ENCODE results near the gene SPPL2B.

The SPPL2B gene

DNA sequence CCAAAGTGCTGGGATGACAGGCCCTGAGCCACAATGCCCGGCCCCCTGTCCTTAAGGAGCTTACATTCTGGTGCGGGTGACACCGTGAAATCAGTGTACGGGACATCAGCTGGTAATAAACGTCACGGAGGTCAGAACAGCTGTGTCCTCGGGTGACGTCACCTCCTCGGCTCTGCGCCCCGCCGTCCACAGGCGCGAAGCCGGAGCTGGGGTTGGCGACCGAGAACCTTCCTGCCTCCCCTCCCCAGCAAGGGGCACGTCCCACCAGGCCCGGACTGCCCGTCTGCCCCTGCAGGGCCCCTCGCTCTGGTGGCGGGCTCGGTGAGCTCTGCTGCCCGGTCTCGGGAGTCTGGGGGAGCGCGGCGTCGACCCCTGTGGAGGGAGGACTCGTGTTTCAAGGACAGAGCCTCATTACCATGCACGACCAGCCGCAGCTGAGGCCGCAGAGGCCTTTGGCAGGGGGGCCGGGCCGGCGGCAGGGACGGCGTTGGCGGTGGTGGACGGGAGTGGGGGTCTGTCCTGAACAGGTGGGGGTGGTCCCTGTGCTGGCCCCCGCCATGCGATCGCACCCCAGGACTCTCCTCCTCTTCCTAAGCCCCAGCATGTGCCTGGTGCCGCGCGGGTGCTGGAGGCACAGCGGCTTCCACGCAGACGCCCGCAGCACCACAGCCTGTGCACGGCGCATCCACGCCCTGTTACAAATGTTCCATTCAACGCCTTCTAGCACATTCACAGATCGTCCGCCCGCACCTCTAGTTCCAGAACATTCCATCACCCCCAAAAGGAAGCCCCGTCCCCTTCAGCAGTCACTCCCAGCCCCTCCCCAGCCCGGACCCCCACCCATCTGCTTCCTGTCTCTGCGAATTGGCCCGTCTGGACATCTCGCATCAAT is 25.9 kb upstream of the SPPL2B start:
- DNase-seq (ENCODE audit: low read depth in 2 of 2) = no peak

DNA sequence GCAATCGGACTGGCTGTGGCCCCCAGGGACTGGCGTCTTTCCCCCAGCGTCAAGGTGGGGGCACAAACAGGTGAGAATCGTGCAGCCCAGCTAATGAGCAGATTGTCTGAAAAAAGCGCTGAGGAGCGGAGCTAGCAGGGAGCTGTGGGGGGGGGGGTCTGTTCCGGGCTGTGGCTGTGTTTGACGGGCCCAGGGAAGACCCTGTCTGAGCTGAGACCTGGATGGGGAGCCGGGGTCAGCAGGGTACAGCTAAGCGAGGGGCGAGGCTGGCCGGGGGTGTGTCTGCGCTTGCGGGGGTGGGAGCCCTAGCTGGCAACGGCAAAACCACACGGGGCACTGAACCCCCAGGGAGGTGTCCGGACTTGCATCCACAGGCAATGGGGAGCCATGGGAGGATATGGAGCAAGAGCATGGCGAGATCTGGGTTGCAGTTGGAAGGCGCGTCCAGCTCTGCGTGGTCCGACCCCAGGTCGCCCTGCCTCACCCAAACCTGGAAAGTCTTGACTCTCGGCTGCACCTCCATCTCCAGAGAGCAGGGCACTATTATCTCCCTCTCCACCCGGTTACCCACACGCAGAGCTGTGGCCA is 25.2 kb upstream of the SPPL2B start:
- no peak for DNase-seq (ENCODE audit: low read depth in 2 of 2)

DNA sequence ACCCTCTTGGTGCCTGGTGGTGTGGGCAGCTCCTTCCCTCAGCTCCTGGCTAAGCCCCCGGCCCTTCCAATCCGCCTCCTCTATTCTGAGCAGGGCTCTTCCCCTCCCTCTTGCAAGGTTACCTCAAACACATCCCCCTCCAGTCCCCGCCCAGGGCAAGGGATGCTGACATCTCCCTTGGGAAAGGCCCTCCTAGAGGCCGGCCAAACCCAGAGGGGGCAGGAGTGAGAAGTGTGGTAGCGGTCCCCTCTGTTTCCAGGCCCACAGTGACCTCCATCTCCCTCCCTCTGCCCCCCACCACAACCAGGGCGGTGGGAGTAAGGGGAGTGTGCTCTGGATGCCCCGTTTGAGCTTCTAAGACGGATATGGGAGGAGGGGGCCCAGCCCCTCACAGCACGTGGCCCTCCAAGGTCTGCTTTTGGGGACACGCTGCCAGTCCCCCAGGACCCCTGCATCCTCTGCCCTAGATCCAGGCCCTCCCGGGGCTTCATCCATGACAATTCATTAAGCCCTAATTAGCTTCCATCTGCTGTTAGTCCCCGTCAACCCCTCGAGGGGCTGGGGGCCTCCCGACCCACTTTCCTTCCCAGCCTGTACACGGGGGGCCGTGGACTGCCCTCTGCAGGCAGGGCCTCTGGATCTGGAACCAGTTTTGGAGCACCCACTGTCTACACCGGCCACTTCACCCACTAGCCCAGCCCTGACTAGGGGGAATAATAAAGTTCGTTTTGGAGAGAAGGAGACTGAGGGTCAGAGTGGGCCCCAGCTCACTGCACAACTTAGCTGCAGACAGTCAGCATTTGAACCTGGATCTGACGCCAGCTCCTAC is 22.8 kb upstream of the SPPL2B start:
- no peak for DNase-seq (ENCODE audit: low read depth in 2 of 2)

DNA sequence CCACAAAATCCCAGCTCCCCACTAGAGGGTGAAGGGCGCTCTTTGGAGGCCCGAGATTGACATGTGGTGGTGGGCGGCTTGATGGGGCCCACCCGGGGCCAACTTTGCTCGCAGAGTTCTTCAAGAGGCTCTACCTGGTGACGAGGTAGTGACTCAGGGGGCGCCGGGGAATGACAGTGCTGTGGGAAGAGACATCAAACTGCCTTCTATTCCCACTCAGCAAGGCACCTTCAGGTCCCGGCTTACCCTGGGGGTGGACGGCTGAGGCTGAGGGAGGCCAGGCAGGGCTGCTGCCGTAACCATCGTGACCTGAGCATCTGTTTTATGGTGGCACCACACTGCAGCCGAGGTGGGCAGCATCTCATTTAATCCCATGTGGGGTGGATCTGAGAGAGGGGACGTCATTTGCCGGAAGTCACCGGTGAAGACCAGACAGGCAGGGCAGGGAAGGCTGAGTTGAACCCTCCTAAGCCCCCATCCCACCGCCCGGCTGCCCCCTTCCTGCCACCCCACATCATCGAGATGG is 22.1 kb upstream of the SPPL2B start:
- DNase-seq (ENCODE audit: low read depth in 2 of 2) = no peak

DNA sequence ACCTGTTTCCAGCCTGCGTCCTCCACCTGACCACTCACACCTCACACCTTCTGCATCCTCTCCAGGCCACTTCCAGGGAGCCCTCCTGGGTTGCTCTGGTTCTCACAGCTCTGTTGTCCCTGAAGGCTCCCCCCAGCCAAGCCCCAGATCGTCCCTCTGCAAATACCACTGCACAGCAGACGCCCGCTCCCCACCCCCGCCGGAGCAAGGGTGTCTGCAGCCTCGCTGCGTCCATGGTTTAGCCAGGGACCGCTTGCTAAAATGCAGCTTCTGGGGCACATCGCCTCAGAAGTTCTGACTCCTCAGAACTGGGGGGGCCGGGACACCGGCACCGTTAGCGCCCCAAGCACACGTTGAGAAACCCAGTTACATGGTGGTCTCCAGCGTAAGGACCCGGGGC is 21.5 kb upstream of the SPPL2B start:
- DNase-seq (ENCODE audit: low read depth in 2 of 2) = no peak

DNA sequence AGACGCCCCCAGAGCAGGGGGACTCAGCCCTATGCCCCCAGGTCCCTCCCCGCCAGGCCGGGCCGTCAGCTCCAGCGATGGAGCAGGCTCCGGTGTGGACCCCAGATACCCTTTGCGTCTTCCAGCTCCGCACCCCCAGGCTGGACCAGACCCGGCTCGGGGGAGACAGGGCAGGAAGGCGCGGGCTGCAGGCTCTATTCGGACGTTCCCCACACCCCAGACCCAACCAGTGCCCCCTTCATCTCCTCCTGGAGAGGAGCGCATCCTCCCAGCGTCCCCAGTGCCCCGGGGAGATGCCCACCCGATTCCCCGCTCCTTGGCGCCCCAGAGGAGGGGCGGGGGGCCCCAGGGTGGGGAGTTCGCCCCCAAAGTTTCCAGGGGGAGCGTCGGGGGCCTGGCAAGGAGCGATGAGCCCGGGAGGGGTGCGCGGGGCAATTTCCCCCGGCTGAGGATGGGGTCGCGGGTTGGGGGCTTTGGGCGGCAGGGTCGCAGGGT is 20.9 kb upstream of the SPPL2B start:
- no peak for DNase-seq (ENCODE audit: low read depth in 2 of 2)

DNA sequence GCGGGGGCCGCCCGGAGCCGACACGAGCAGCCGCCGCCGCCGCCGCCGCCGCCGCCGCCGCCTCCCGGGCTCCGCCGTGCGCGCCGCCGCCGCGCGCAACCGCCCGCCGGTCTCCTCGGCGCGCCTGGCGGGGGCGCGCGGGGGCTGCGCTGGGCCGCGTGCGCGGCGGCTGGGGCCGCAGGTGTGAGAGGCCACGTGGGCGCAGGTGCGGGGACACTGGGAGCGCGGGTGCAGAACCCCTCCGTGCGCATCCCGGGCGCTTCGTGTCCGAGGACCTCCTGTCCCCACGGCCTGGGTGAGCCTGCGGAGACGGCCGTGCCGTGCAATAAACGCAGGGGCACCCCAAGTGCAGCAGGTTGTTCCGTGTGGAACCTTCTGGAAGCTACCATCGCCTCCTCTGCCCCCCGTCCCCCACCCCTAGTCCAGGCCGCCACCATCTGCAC is 20.3 kb upstream of the SPPL2B start, which contains the start of gene LINGO3:
Gene LINGO3, minus strand, starts transcription at position 41 of the 443 bp plus-strand sequence. CDS start 16,378 bp downstream, outside the sequence.
- DNase-seq (ENCODE audit: low read depth in 2 of 2) = no peak

DNA sequence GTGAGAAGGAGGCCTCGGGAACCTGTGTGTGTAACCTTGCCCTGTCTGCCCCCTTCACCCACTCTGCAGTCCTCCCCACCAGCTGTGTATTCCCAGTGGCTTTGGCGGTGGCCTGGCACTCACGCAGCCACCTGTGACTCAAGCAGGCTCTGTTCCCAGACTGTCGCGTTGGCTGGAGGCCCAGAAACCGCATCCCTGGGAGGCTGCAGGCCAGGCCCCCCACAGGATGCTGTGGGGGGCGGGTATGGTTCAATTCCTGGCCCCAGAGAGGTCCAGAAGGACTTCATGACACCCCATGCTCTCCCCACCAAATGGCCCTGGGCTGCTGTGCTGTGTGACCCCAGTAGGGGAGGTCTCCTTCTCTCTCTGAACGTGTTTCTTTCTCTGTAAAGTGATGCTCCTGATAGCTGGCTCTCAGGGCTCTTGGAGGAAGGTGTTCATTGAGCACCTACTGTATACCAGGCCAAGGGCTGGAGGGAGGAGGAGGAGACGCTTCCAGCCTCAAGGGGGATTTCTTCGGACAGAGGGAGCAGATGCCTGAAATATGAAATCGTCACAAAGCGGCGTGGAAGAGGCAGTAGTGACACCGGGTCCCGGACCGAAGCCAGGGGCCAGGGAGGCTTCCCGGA is 18.6 kb upstream of the SPPL2B start:
- DNase-seq (ENCODE audit: low read depth in 2 of 2) = no peak

DNA sequence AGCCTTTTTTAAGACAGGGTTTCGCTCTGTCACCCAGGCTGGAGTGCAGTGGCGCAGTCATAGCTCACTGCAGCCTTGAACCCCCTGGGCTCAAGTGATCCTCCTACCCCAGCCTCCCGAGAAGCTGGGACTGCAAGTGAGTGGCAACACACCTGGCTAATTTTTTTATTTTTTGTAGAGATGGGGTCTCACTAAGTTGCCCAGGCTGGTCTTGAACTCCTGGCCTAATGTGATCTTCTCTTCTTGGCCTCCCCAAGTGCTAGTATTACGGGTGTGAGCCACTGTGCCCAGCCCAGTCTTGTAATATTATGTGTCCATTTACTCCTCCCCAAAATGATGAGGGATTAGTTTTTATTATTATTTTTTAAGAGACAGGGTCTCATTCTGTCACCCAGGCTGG is 17.4 kb upstream of the SPPL2B start:
- no peak for DNase-seq (ENCODE audit: low read depth in 2 of 2)

DNA sequence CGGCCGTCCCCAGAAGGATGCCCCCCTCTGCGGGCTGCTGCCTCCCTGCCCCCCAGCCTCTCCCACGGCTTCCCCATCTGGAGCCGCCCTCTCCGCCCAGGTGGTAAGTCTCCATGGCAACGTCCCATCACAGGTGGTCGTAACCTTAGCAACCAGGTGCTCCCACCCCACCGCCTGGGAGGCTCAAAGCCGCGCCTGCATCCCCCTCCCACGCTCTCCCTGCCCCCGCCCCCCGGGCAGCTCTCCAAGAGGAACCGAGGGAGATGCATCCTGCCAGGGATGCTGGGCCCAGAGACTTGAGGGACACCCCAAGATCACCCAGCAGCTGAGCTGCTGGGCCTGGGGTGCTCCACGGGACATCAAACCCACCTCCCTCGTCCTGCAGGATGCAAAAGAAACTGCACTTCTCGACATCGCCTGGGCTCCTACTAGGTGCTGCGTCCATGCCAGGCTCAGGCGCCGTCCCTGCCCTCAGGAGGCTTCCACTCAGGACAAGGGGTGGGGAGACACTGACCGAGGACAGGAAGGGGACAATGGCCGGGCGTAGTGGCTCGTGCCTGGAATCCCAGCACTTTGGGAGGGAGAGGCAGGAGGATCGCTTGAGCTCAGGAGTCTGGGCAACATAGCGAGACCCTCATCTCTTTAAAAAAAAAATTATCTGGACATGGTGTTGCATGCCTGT is 15.5 kb upstream of the SPPL2B start:
- DNase-seq (ENCODE audit: low read depth in 2 of 2) = no peak

DNA sequence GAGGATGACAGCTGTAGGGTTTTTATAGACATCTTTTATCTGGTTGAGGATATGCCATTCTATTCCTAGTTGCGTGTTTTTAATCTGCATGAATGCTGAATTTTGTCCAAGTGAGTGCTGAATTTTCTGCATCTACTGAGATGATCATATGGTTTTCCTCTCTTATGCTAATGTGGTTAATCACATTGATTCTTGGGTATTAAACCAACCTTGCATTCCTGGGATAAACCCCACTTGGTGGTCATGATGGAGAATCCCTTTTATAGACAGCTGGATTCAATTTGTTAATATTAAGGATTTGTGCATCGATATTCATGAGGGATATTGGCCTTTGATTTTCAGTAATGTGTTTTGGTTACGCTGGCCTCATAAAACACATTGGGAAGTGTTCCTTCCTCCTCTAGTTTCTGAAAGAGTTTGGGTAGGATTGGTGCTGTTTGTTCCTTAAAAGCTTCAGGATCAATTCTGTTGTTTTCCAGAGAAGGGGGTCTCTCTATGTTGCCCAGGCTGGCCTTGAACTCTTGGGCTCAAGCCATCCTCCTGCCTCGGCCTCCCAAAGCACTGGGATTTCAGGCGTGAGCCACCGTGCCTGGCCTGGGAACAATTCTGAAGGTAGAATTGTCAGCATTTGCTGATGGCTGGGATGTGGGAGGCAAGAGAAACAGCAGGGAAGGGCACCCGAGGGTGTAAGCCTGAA is 13.2 kb upstream of the SPPL2B start:
- no peak for DNase-seq (ENCODE audit: low read depth in 2 of 2)

DNA sequence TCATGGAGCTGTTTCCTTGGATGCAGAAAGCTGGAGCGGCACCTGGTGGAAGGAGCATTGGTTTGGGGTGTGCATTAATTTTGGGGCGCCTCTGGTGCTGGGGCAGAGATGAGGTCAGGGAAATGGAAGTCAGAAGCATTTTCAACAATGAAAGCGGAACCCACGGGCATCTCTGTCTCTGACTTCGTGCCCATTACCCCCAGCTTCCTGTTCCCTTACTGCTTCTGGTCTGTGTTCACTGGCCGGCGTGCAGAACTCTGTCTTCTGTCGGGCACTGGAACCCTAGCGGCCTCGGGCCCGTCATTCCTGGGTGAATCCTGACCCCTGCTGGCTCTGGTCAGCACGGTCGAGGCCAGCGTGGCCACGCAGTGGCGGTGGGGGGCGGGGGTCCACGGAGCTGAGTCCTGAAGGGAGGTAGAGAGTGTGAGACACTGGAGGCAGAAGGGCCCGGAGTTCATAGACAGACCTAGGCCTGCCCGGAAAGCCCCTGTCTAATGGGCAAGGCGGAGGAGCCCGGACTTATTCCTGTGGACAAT is 12.6 kb upstream of the SPPL2B start:
- no peak for DNase-seq (ENCODE audit: low read depth in 2 of 2)

DNA sequence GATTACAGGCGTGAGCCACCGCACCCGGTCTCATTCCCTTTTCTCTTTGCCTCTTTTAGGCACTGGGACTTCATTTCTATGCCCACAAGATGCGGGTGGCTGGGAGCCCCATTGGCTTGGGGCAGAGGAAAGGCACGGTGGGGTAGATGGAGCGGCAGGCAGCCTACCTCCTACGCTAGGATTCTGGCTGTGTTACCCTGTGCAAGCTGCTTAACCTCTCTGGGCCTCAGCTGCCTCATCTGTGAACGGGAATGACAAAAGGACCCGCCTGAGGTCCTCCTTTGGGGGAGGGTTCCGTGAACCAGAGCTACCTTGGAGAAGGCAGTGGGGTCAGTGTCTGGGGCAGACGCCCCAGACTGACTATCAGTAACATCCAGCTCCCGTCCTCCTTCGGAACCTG is 11.2 kb upstream of the SPPL2B start:
- no peak for DNase-seq (ENCODE audit: low read depth in 2 of 2)

DNA sequence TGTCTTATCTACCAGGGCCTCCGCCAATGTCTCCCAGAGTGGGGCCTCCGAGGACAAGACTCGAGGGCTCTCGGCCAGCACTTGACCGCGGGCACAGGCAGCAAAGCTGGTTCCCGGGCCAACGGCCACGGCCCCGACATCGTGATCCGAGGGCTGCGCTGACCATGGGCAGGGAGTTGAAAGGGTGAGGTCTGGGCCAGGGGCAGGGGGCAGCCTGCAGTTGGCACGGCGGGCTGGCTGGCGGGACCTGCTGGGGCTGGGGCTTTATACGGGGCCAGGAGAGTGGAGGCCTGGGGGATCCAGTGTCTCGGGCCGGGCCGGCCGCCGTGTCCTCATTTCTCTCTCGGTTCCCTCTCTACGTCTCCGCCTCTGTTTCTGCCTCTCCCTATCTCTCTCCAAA is 10.7 kb upstream of the SPPL2B start:
- DNase-seq (ENCODE audit: low read depth in 2 of 2) = no peak

DNA sequence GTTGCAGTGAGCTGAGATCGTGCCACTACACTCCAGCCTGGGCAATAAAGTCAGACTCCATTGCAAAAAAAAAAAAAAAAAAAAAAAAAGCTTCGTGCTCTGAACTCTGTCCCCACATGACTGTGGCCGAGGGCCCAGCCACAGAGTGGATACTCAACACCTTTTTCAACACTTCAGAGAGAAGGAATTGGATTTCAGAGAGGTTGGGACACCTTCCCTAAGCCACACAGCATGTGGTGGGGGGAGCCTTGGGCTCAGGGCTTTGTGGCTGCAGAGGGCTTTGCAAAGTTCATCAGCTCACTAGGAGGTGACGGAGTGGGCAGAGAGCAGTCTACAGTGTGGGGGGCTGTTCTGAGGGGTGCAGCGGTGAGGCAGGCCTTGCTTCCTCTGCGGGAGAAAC is 9.6 kb upstream of the SPPL2B start:
- DNase-seq (ENCODE audit: low read depth in 2 of 2) = no peak

DNA sequence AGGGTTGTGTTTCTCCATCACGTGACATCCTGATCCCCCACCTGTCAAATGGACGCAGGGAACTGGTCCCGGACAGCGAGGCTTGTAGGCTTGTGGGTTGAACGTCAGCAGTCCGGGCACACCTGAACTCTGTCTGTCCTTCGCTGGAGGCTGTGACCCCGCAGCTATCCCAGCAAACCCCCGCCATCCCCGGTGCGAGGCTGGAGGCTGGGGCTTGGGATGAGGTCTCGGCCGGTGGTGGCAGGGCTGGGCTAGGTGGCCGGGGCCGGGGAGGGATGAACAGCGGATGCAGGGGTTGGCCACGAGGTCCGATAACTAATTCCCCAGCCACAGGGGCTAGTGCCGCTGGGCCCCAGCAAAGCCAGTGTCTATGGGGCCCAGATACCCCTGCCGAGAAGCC is 8.9 kb upstream of the SPPL2B start:
- DNase-seq (ENCODE audit: low read depth in 2 of 2) = no peak

DNA sequence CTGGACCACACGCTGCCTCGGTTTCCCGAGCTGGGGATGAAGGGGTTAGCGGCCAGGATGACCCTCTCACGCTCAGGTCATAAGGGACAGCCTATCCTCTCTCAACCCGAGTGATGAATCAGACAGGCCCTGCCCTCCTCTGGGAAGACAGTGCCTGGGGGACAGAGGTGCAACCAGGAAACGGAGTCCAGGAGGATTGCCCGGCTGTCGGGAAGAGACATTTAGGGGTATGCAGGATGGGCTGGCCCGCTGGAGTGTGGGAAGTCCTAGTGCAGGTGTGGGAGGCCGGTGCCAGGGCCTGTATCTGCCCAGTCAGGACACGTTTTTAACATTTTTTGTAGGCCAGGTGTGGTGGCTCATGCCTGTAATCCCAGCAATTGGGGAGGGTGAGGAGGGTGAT is 8.4 kb upstream of the SPPL2B start:
- no peak for DNase-seq (ENCODE audit: low read depth in 2 of 2)

DNA sequence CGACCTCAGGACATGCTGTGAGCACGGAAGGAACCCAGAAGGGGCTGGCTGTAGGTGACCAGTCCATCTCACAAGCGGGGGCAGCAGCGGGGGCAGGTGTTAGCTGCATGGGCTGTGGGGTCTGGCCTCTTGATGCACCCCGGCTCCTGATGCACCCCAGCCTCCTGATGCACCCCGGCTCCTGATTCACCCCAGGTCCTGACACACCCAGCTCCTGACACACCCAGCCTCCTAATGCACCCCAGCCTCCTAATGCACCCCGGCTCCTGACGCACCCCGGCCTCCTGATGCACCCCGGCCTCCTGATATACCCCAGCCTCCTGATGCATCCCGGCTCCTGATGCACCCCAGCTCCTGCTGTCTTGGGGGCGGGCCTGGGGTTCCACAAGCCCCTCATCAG is 7.5 kb upstream of the SPPL2B start:
- no peak for DNase-seq (ENCODE audit: low read depth in 2 of 2)

DNA sequence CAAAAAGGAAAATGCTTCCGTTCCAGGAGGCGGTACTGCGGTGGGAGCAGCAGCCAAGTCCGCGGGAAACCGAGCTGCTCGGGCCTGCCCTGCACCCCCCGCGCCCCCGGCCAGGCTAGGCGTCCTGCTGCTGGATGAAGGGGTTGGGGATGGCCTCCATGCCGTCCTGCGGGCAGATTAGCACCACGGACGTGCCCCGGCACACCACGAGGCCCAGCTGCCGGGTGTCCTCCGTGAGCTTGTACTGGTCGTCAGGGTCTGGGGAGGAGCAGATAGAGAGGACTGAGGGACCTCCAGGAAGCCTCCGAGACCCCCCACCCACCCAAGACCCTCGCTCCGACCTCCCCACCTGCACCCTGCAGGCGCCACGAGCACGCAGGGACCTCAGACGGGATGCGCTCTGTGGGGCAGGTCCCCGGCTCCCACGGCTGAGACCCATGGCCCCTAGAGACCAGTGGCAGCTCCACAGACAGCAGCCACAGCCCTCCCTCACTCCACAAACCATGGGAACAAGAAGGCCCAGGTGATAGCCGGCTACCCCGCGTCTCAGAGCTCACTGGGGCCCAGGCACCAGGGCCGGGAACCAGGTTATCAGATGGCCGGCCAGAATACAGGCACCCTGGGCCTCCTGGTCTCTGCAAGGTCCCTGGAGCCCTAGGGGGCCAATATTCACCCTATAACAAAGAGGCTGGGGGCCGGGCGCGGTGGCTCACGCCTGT is 6.8 kb upstream of the SPPL2B start:
- no peak for DNase-seq (ENCODE audit: low read depth in 2 of 2)
